Adipocyte (in vitro differentiated cells): ENCODE results near the gene RPS3.

Source experiments
- DNase-seq: peaks from one replicate; pipeline ENCODE4 v3.0.0-alpha.2; 2015; ENCODE audit warnings: low read depth
- H3K27me3 ChIP-seq: replicated peaks from 2 replicates; pipeline ENCODE4 v1.7.0; 2013; ENCODE audit warnings: mild to moderate bottlenecking, low read length, moderate library complexity; ENCODE audit not compliant: control insufficient read depth, insufficient read depth
- H3K36me3 ChIP-seq: 2 replicates; pipeline ENCODE4 v1.7.0; 2013; ENCODE audit warnings: low read length, mild to moderate bottlenecking, moderate library complexity; ENCODE audit not compliant: control insufficient read depth, insufficient read depth, severe bottlenecking
- H3K4me1 ChIP-seq: 2 replicates; pipeline ENCODE4 v1.7.0; 2013; ENCODE audit warnings: mild to moderate bottlenecking, low read length, moderate library complexity; ENCODE audit not compliant: control insufficient read depth, insufficient read depth
- H3K4me3 ChIP-seq: 2 replicates; pipeline ENCODE4 v1.7.0; 2013; ENCODE audit warnings: mild to moderate bottlenecking, low read length, moderate library complexity
- H3K9ac ChIP-seq: 2 replicates; pipeline ENCODE4 v1.7.0; 2013; ENCODE audit warnings: mild to moderate bottlenecking, low read length, moderate library complexity
- H3K9me3 ChIP-seq: 2 replicates; pipeline ENCODE4 v1.7.0; 2013; ENCODE audit warnings: mild to moderate bottlenecking, low read length, moderate library complexity; ENCODE audit not compliant: control insufficient read depth

Gene RPS3

DNA sequence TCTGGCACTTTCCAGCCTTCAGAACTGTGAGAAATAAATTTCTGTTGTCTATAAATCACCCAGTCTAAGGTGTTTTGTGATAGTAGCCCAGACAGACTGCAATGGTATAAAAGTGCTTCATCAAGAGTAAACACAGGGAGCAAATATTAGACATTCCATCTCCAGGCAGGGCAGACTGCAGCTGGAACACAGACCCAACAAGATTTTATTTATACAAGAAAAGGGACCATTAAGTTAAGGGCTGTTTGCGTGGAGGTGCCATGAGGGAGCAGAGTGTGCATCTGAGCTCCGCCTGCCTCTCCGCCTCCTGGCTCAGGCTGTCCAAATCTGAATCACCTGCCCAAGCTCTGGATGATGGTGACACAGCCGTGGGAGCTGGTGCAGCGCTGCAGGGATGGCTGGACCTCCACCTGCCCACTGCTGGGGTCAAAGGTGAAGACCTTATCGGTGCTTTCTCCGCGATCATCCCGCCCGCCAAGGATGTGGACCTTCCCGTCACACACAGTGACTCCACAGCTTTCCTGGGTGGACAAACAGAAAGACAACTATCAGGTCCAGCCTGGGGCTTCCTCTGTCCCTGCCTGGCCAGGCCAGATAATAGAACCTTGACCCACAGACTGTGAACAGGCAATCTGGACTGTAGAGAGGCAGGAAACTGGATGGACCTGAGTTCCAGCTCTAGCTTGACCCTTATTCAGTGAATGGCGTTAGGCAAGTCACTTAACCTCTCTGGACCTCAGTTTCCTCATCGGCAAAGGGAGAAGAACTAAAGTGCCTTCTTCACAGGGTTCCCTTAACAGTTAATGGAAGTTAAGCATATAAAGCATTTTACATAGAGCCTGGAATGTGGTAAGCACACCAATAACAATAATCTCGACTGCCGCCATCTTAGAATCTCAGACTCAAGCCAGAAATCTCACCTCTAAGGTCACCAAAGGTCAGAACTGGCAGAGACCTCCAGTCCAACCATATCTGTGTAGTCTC is 23.2 kb downstream of the RPS3 start:
- Histone ChIP-seq H3K27me3 (no peaks in the 10 kb centered on the region), H3K4me3 (no peak overlapping the region), H3K36me3 (peaks cover 14% of the 10 kb centered on the region), H3K4me1 (peaks cover 10% of the 10 kb centered on the region), H3K9me3 (no peaks in the 10 kb centered on the region), H3K9ac (no peak overlapping the region)
- DNase-seq = no peak

DNA sequence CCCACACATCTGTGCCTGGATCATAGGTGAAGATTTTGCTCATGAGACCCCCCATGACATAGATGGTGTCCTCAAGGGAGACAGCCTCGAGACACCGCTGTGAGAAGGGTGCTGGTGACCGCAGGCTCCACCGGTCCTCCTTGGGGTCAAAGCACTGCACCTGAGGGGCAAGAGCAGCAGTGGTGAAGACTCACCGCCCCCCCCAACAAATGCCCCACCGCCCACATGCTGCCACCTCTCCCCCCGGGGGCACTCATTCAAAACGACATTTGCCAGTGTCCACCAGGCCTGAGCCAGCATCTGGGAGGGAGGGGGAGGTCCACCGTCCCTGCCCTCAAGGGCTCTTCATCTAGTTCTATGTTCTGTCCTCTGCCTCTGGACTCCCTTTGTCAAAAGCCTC is 24.4 kb downstream of the RPS3 start:
- H3K4me3 ChIP-seq = no peak overlapping the region

DNA sequence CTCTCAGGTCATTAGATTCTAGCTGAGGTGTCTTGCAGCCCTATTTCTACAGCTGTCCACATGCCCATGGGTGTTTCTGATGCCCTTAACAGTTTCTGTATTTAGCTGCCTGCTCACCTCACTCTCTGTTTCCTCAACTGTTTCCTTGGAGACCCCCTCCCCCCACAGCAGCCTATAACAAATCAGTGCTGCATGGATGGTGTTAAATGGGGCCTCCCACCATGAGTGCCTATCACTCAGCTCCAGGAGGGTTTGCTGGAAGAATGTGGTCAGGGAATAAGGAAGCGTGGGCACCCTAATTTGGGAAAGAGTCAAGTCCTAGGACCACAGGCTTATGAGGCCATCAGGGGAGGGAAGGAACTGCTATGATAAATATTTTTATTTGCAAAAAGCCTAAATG is 25.1 kb downstream of the RPS3 start:
- Histone ChIP-seq H3K27me3 (no peaks in the 10 kb centered on the region), H3K9me3 (peaks cover 3% of the 10 kb centered on the region), H3K4me3 (no peak overlapping the region), H3K36me3 (peaks cover 14% of the 10 kb centered on the region), H3K9ac (no peak overlapping the region), H3K4me1 (peaks cover 4% of the 10 kb centered on the region)
- DNase-seq = no peak

More for the DNA sequence above, 24.4 kb downstream of the RPS3 start:
- H3K27me3 ChIP-seq = no peaks in the 10 kb centered on the region
- peaks cover 14% of the 10 kb centered on the region for H3K36me3 ChIP-seq
- H3K9ac ChIP-seq = no peak overlapping the region
- H3K4me1 ChIP-seq = peaks cover 6% of the 10 kb centered on the region
- no peaks in the 10 kb centered on the region for H3K9me3 ChIP-seq
- DNase-seq = no peak

GRCh38 chr11:75425422-75425821 is 26.1 kb downstream of the RPS3 start:
- H3K4me3 ChIP-seq = no peak overlapping the region
- H3K4me1 ChIP-seq = peaks cover 6% of the 10 kb centered on the region
- DNase-seq = no peak
- peaks cover under 1% of the 10 kb centered on the region for H3K27me3 ChIP-seq
- H3K36me3 ChIP-seq = peaks cover 14% of the 10 kb centered on the region
- no peak overlapping the region for H3K9ac ChIP-seq
- H3K9me3 ChIP-seq = peaks cover 7% of the 10 kb centered on the region

DNA sequence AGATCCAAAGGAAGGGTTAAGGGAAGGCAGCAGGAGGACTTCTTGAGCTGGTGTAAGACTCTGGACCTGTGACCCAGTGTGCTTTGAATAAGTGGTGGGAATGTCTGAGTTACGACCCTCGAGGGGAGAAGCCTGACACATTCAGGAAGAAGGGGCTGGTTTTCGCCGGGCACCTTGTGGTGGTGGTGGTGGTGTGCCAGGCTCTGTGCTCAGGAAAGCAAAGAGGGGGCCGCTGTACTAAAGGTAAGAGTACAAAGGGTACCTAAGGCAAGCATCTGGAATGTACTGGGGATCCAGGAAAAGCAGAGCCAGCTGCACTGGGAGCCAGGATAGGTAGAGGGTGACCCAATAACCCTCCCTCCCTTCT is 27.4 kb downstream of the RPS3 start:
- H3K27me3 ChIP-seq = peaks cover 12% of the 10 kb centered on the region
- H3K9me3 ChIP-seq = peaks cover 7% of the 10 kb centered on the region
- H3K9ac ChIP-seq = no peak overlapping the region
- peaks cover 11% of the 10 kb centered on the region for H3K36me3 ChIP-seq
- DNase-seq = no peak
- no peak overlapping the region for H3K4me3 ChIP-seq
- peaks cover 8% of the 10 kb centered on the region for H3K4me1 ChIP-seq

DNA sequence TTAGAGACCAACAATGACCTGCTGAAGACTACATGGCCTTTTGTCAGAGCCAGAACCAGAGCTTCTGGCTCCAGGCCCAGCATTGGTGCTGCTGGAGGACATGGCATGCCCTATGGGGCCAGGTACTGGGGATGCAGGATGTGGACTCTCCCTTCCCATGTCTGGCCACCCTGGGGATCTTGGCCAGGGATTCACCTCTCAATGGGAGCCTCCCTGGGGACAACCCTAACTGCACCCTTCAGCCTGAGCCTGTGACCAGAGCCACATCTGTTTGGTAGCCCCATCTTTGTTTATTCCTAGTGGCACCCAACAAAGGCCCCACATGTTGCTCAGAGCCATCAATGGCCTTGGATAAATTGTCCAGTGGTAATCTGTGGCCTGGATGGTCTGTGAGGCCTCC is 27.9 kb downstream of the RPS3 start:
- Histone ChIP-seq H3K4me1 (peaks cover 8% of the 10 kb centered on the region), H3K9me3 (peaks cover 7% of the 10 kb centered on the region), H3K4me3 (no peak overlapping the region), H3K9ac (no peak overlapping the region), H3K27me3 (peaks cover 17% of the 10 kb centered on the region), H3K36me3 (peaks cover 10% of the 10 kb centered on the region)
- no peak for DNase-seq

DNA sequence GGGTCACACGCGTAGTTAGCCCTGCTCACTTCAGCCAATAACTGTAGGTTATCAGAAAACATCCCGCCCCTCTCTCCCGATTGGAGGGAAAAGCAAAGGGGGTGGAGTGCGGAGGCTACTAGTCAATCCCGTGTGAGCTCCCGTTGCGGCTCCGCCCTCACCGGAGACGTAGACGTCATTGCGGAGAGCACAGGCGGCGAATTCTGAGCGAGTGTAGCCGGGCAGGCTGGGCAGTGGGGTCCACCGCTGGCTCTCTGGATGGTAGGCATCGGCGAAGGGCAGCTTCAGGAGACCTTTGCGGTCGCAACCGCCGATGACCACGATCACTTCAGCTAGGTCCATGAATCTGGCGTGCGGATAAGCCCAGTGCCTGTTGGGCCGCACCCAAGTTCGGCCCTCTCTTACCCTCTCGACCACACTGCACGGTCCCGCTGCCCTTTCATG is 29.0 kb downstream of the RPS3 start:
- peaks cover 7% of the 10 kb centered on the region for H3K9me3 ChIP-seq
- H3K4me1 ChIP-seq = peaks cover 8% of the 10 kb centered on the region
- peak; percentile 95 for DNase-seq
- H3K36me3 ChIP-seq = peaks cover under 1% of the 10 kb centered on the region
- H3K4me3 ChIP-seq = peak overlapping the region; percentile 76
- H3K27me3 ChIP-seq = peaks cover 17% of the 10 kb centered on the region
- peak overlapping the region; percentile 60 for H3K9ac ChIP-seq

- peaks cover 7% of the 10 kb centered on the region for H3K9me3 ChIP-seq
- H3K9ac ChIP-seq = no peak overlapping the region
- DNase-seq = no peak
- H3K4me3 ChIP-seq = peak overlapping the region; percentile 76
- H3K27me3 ChIP-seq = peaks cover 17% of the 10 kb centered on the region
- H3K4me1 ChIP-seq = peaks cover 8% of the 10 kb centered on the region
- H3K36me3 ChIP-seq = no peaks in the 10 kb centered on the region
Observed at GRCh38 chr11:75428989-75429640, 29.8 kb downstream of the RPS3 start.

- DNase-seq = no peak
- Histone ChIP-seq H3K9ac (peak overlapping the region; percentile 63), H3K4me1 (peaks cover 8% of the 10 kb centered on the region), H3K9me3 (peaks cover 7% of the 10 kb centered on the region), H3K4me3 (peak overlapping the region; percentile 75), H3K27me3 (peaks cover 17% of the 10 kb centered on the region), H3K36me3 (no peaks in the 10 kb centered on the region)
Observed at GRCh38 chr11:75429641-75429901, 30.3 kb downstream of the RPS3 start.

GRCh38 chr11:75429902-75430713 is 30.8 kb downstream of the RPS3 start:
- Histone ChIP-seq H3K4me1 (peaks cover 8% of the 10 kb centered on the region), H3K36me3 (no peaks in the 10 kb centered on the region), H3K9ac (peak overlapping the region; percentile 63), H3K4me3 (peak overlapping the region; percentile 75), H3K27me3 (peaks cover 17% of the 10 kb centered on the region), H3K9me3 (peaks cover 7% of the 10 kb centered on the region)
- peak; percentile 87 for DNase-seq
